Naive B cell (primary cell): ENCODE results near the gene LASP1. TPM values are rescaled to one million over a fixed set of nuclear protein-coding genes. Genes with fewer than 3 reads are reported as not detected.
A peak's percentile ranks its signal among the peaks of the same experiment; 100 is the strongest.
"Not testable (repeated sequence)": the region's sequence is repeated elsewhere in the genome, so short reads cannot be mapped to it uniquely, and the experiment has no call there.

Source experiments
- ATAC-seq, 2 donors: fragments of 150-1000 bp; cut with Tn5 transposase; 2 replicates each; pipeline ENCODE4 v1.10.0; 2021; ENCODE audit warnings: low read depth in 2 of 2, mild to moderate bottlenecking in 2 of 2, moderate library complexity in 2 of 2
- DNase-seq: peaks from one replicate; pipeline ENCODE4 v3.0.0; 2022
- H3K27ac Mint-ChIP-seq, 6 donors: one replicate each; pipeline ENCODE4 v1.8.0; 2020 to 2022; ENCODE audit warnings: mild to moderate bottlenecking in 6 of 6, mixed read lengths in 6 of 6, moderate library complexity in 5 of 6, inconsistent platforms in 2 of 6
- H3K27me3 Mint-ChIP-seq, 3 donors: one replicate each; pipeline ENCODE4 v1.8.0; 2021 to 2022; ENCODE audit warnings: mixed read lengths in 3 of 3, mild to moderate bottlenecking in 1 of 3
- H3K36me3 Mint-ChIP-seq, 2 donors: one replicate each; pipeline ENCODE4 v1.8.0; 2020 to 2022; ENCODE audit warnings: mixed read lengths in 2 of 2, inconsistent platforms in 1 of 2, mild to moderate bottlenecking in 1 of 2
- H3K4me1 Mint-ChIP-seq, 3 donors: one replicate each; pipeline ENCODE4 v1.8.0; 2020 to 2022; ENCODE audit warnings: mixed read lengths in 3 of 3, inconsistent platforms in 1 of 3, mild to moderate bottlenecking in 1 of 3, moderate library complexity in 1 of 3
- H3K4me3 Mint-ChIP-seq, 8 donors: one replicate each; pipeline ENCODE4 v1.8.0; 2020 to 2022; ENCODE audit warnings: mild to moderate bottlenecking in 8 of 8, mixed read lengths in 8 of 8, moderate library complexity in 8 of 8, inconsistent platforms in 2 of 8
- H3K9me3 Mint-ChIP-seq, 7 donors: one replicate each; pipeline ENCODE4 v1.8.0; 2020 to 2022; ENCODE audit warnings: mixed read lengths in 7 of 7, mild to moderate bottlenecking in 5 of 7, inconsistent platforms in 2 of 7, moderate library complexity in 1 of 7
- polyA plus RNA-seq, 6 donors: library from polyadenylated mRNA; unstranded; fragments of 300-500 nt; fragmentation: Illumina TruSeq; gene quantifications; one replicate each; pipeline ENCODE4 v1.2.3, GENCODE V29; 2021; ENCODE audit warnings: low read depth in 6 of 6

The LASP1 gene
- polyA plus RNA-seq, 6 donors from 2014 or later: 28.4 to 47.4 (median 41.8) TPM

- Mint-ChIP-seq H3K36me3 (no peaks in the 10 kb centered on the region), H3K9me3 (no peaks in the 10 kb centered on the region), H3K27ac (peak overlapping the region in 2 of 6 donors; percentile 38), H3K4me3 (no peak overlapping the region), H3K4me1 (peaks cover 12 to 26% (median 23%) of the 10 kb centered on the region in 3 donors), H3K27me3 (no peaks in the 10 kb centered on the region)
- DNase-seq (no peak), ATAC-seq (no peak)
These were observed 41.3 kb downstream of the LASP1 start for GRCh38 chr17:38911081-38911730.

GRCh38 chr17:38911731-38912081 is 41.8 kb downstream of the LASP1 start:
- DNase-seq, H3K4me3 Mint-ChIP-seq, H3K27me3 Mint-ChIP-seq, H3K9me3 Mint-ChIP-seq, H3K36me3 Mint-ChIP-seq, ATAC-seq: not testable (repeated sequence)
- H3K27ac Mint-ChIP-seq: peak overlapping the region in 2 of 6 donors; percentile 38 to 77
- peaks cover 8 to 26% (median 22%) of the 10 kb centered on the region in 3 donors for H3K4me1 Mint-ChIP-seq

GRCh38 chr17:38912221-38912813 is 42.5 kb downstream of the LASP1 start:
- peaks cover 8 to 23% (median 22%) of the 10 kb centered on the region in 3 donors for H3K4me1 Mint-ChIP-seq
- ATAC-seq (no peak), DNase-seq (no peak)
- peak overlapping the region in 3 of 6 donors; percentile 62 to 87 (median 84) for H3K27ac Mint-ChIP-seq
- peaks cover 6 to 7% of the 10 kb centered on the region in 2 donors for H3K36me3 Mint-ChIP-seq
- no peaks in the 10 kb centered on the region for H3K27me3 Mint-ChIP-seq
- H3K4me3 Mint-ChIP-seq: no peak overlapping the region
- H3K9me3 Mint-ChIP-seq: no peaks in the 10 kb centered on the region

GRCh38 chr17:38914741-38915638 is 45.1 kb downstream of the LASP1 start:
- Mint-ChIP-seq H3K9me3 (no peaks in the 10 kb centered on the region), H3K27ac (peak overlapping the region in 2 of 6 donors; percentile 50 to 81), H3K27me3 (no peaks in the 10 kb centered on the region), H3K4me3 (no peak overlapping the region), H3K36me3 (peaks cover 6 to 23% of the 10 kb centered on the region in 2 donors), H3K4me1 (peaks cover 7 to 20% (median 13%) of the 10 kb centered on the region in 3 donors)
- no peak for DNase-seq
- ATAC-seq: no peak

- no peaks in the 10 kb centered on the region for H3K27me3 Mint-ChIP-seq
- peak overlapping the region in 2 of 6 donors; percentile 14 to 50 for H3K27ac Mint-ChIP-seq
- H3K4me1 Mint-ChIP-seq: peaks cover 7 to 20% (median 19%) of the 10 kb centered on the region in 3 donors
- H3K4me3 Mint-ChIP-seq: no peak overlapping the region
- no peak for DNase-seq
- no peaks in the 10 kb centered on the region for H3K9me3 Mint-ChIP-seq
- ATAC-seq: no peak
- H3K36me3 Mint-ChIP-seq: peaks cover 6 to 23% of the 10 kb centered on the region in 2 donors
These were observed 45.8 kb downstream of the LASP1 start for GRCh38 chr17:38915639-38915995.

- ATAC-seq (no peak), DNase-seq (no peak)
- Mint-ChIP-seq H3K9me3 (no peaks in the 10 kb centered on the region), H3K4me1 (peaks cover 10 to 24% (median 24%) of the 10 kb centered on the region in 3 donors), H3K36me3 (peaks cover 6 to 23% of the 10 kb centered on the region in 2 donors), H3K27ac (peak overlapping the region in 3 of 6 donors; percentile 12 to 54 (median 14)), H3K4me3 (peak overlapping the region in 1 of 8 donors; percentile 10), H3K27me3 (no peaks in the 10 kb centered on the region)
These were observed 46.9 kb downstream of the LASP1 start for GRCh38 chr17:38916771-38917170.

GRCh38 chr17:38917259-38917658 is 47.4 kb downstream of the LASP1 start:
- peaks cover 6 to 23% of the 10 kb centered on the region in 2 donors for H3K36me3 Mint-ChIP-seq
- H3K9me3 Mint-ChIP-seq: no peaks in the 10 kb centered on the region
- H3K27ac Mint-ChIP-seq: peak overlapping the region in 2 of 6 donors; percentile 12 to 54
- no peak overlapping the region for H3K4me3 Mint-ChIP-seq
- peaks cover 10 to 28% (median 24%) of the 10 kb centered on the region in 3 donors for H3K4me1 Mint-ChIP-seq
- no peaks in the 10 kb centered on the region for H3K27me3 Mint-ChIP-seq
- ATAC-seq (no peak), DNase-seq (no peak)

GRCh38 chr17:38918129-38918913 is 48.5 kb downstream of the LASP1 start:
- H3K36me3 Mint-ChIP-seq: peaks cover 6 to 23% of the 10 kb centered on the region in 2 donors
- ATAC-seq (no peak), DNase-seq (no peak)
- H3K4me3 Mint-ChIP-seq: no peak overlapping the region
- H3K4me1 Mint-ChIP-seq: peaks cover 10 to 28% (median 21%) of the 10 kb centered on the region in 3 donors
- no peaks in the 10 kb centered on the region for H3K9me3 Mint-ChIP-seq
- no peaks in the 10 kb centered on the region for H3K27me3 Mint-ChIP-seq
- no peak overlapping the region for H3K27ac Mint-ChIP-seq

- H3K27ac Mint-ChIP-seq: peak overlapping the region in 1 of 6 donors; percentile 47
- no peaks in the 10 kb centered on the region for H3K9me3 Mint-ChIP-seq
- H3K36me3 Mint-ChIP-seq: peaks cover 6 to 23% of the 10 kb centered on the region in 2 donors
- DNase-seq (no peak), ATAC-seq (no peak)
- H3K4me3 Mint-ChIP-seq: no peak overlapping the region
- no peaks in the 10 kb centered on the region for H3K27me3 Mint-ChIP-seq
- peaks cover 10 to 30% (median 21%) of the 10 kb centered on the region in 3 donors for H3K4me1 Mint-ChIP-seq
These were observed 49.1 kb downstream of the LASP1 start for GRCh38 chr17:38918916-38919315.

GRCh38 chr17:38919316-38920078 is 49.6 kb downstream of the LASP1 start:
- no peak for ATAC-seq
- H3K36me3 Mint-ChIP-seq: peaks cover 6 to 23% of the 10 kb centered on the region in 2 donors
- H3K4me3 Mint-ChIP-seq: no peak overlapping the region
- peak overlapping the region in 4 of 6 donors; percentile 47 to 82 (median 53) for H3K27ac Mint-ChIP-seq
- DNase-seq: no peak
- H3K27me3 Mint-ChIP-seq: no peaks in the 10 kb centered on the region
- H3K9me3 Mint-ChIP-seq: no peaks in the 10 kb centered on the region
- peaks cover 10 to 28% (median 21%) of the 10 kb centered on the region in 3 donors for H3K4me1 Mint-ChIP-seq

GRCh38 chr17:38920374-38921291 is 50.8 kb downstream of the LASP1 start:
- DNase-seq (no peak), ATAC-seq (no peak)
- H3K4me3 Mint-ChIP-seq: no peak overlapping the region
- H3K27me3 Mint-ChIP-seq: no peaks in the 10 kb centered on the region
- no peaks in the 10 kb centered on the region for H3K9me3 Mint-ChIP-seq
- H3K36me3 Mint-ChIP-seq: peaks cover 6 to 23% of the 10 kb centered on the region in 2 donors
- H3K27ac Mint-ChIP-seq: peak overlapping the region in 5 of 6 donors; percentile 49 to 89 (median 73)
- H3K4me1 Mint-ChIP-seq: peaks cover 21 to 30% (median 21%) of the 10 kb centered on the region in 3 donors
